Measurements from ENCODE around the gene AFM. TPM values are rescaled to one million over a fixed set of nuclear protein-coding genes. Genes with fewer than 3 reads are reported as not detected.

Gene AFM
- total and polyA plus RNA-seq, 2 of the 13 experiments (the other 11 are each of a cell fraction or from before 2014, with no cell fraction given), result 0.13 to 1.8 TPM

GRCh38 chr4:73458184-73459047 is 23.1 kb upstream of the AFM start (continued):
- TF ChIP-seq HNF1A (IDR thresholded peaks at IDR 0.05; ENCODE audit: low read depth) (no peak), HNF1A (CRISPR knock-in tag; IDR thresholded peaks at IDR 0.05; ENCODE audit: borderline replicate concordance) (no peak), PHF8 (CRISPR knock-in tag; IDR thresholded peaks at IDR 0.05) (0 out of 2 replicates have a peak, but pooled peaks have one; percentile 6), ZNF264 (CRISPR knock-in tag; IDR thresholded peaks at IDR 0.05) (0 out of 2 replicates have a peak, but pooled peaks have one; percentile 14), ZEB1 (IDR thresholded peaks at IDR 0.05; ENCODE audit: insufficient replicate concordance, low read depth) (no peak), SALL1 (CRISPR knock-in tag; IDR thresholded peaks at IDR 0.05) (peak; percentile 7; the same call in 1 of the 2 replicates), GPBP1L1 (CRISPR knock-in tag; IDR thresholded peaks at IDR 0.05) (no peak), HMGXB4 (CRISPR knock-in tag; IDR thresholded peaks at IDR 0.05; ENCODE audit: borderline replicate concordance in 1 of 2, low read depth in 1 of 2) (0 out of 4 replicates have a peak, but pooled peaks of 1 of the 2 experiments have one; percentile 9), JUN (CRISPR knock-in tag; IDR thresholded peaks at IDR 0.05) (no peak), YEATS4 (CRISPR knock-in tag; IDR thresholded peaks at IDR 0.05; ENCODE audit: borderline replicate concordance) (0 out of 2 replicates have a peak, but pooled peaks have one; percentile 18), ZNF800 (CRISPR knock-in tag; IDR thresholded peaks at IDR 0.05) (0 out of 2 replicates have a peak, but pooled peaks have one; percentile 26), TOPORS (CRISPR knock-in tag; IDR thresholded peaks at IDR 0.05) (peak; percentile 62; the same call in 1 of the 2 replicates), ATF1 (CRISPR knock-in tag; IDR thresholded peaks at IDR 0.05) (peak; percentile 30; the same call in 1 of the 2 replicates), TGIF2 (CRISPR knock-in tag; IDR thresholded peaks at IDR 0.05) (0 out of 2 replicates have a peak, but pooled peaks have one; percentile 39), CHD2 (IDR thresholded peaks at IDR 0.05; ENCODE audit: low read depth, low read length) (no peak), FLYWCH1 (CRISPR knock-in tag; IDR thresholded peaks at IDR 0.05) (peak; percentile 79; the same call in 1 of the 2 replicates), NR1H2 (CRISPR knock-in tag; IDR thresholded peaks at IDR 0.05; ENCODE audit: borderline replicate concordance, low read depth) (no peak)
